Measurements from ENCODE around the gene TNNI3K.

DNA sequence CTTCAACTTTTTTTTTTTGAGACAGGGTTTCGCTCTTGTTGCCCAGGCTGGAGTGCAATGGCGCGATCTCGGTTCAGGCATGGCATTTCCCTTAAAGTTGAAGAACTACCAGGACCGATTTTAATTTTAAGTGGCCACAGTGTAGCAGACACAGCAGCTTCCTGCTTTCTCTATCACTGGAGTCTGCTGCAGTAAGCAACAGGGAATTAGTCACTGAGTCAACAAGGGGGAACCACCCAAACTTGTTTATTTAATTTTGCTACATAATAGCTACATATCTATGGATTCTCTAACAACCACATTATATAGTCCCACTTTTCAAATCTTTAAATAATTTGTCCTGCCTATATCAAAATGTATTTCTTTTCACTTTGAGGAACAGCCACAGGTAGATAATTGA is 12.5 kb upstream of the TNNI3K start:
- TF ChIP-seq EZH2 (IDR thresholded peaks at IDR 0.05; ENCODE audit: borderline replicate concordance, low read depth, low read length, poor library complexity, severe bottlenecking), result no peak
- TF ChIP-seq, protein P1, sequence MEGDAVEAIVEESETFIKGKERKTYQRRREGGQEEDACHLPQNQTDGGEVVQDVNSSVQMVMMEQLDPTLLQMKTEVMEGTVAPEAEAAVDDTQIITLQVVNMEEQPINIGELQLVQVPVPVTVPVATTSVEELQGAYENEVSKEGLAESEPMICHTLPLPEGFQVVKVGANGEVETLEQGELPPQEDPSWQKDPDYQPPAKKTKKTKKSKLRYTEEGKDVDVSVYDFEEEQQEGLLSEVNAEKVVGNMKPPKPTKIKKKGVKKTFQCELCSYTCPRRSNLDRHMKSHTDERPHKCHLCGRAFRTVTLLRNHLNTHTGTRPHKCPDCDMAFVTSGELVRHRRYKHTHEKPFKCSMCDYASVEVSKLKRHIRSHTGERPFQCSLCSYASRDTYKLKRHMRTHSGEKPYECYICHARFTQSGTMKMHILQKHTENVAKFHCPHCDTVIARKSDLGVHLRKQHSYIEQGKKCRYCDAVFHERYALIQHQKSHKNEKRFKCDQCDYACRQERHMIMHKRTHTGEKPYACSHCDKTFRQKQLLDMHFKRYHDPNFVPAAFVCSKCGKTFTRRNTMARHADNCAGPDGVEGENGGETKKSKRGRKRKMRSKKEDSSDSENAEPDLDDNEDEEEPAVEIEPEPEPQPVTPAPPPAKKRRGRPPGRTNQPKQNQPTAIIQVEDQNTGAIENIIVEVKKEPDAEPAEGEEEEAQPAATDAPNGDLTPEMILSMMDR (conservative IDR thresholded peaks at IDR 0.05; ENCODE audit: low read depth, low read length), result no peak
